ENCODE results near the gene SDC4. TPM values are rescaled to one million over a fixed set of nuclear protein-coding genes. Genes with fewer than 3 reads are reported as not detected.
A peak's percentile ranks its signal among the peaks of the same experiment; 100 is the strongest.

SDC4 gene
- total RNA-seq: 153 and 239 TPM in 2 replicates

DNA sequence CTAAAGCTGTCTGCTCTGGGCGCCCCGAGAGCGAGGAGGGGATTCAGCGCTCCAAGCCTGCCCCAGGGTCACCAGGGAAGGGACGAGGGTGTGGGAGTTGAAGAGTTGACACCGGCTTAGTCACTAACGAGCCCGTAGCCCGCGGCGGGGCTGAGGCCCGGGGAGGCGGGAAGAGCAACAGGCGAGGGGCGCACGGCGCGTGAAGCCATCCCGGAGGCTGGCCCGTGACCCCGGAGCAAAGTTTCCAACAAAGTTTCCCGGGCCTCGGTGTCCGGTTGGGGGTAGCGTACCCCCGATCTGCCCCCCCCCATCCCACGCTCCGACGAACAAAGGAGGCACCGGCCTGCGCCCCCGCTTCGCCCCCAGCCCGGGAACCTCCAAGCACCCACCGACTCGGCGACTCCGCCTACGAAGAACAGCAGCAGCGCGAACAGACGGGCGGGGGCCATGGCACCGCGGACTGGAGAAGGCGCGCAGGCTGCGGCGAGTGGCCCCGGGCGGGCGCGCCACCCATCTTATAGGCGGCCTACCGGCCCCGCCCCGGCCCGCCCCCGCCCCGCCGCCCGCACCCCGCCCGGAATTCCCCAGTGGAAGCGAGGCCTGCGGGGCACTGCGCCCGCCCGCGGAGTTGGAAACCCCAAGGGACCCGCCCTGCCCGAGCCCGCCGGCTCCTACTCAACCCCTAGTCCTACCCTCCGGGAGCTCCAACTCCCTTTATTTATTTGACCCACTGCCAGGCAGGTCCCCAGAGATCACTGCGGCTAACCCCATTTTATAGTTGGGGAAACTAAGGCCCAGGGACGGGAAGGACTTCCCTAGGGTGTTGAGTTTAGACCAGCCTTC, at the start of gene SDC4:
Gene SDC4, minus strand, starts transcription at position 489 of the 843 bp plus-strand sequence. Its CDS starts 40 bp downstream, at position 449.
- no peak for TF ChIP-seq CTCF (conservative IDR thresholded peaks at IDR 0.05; ENCODE audit: low read depth, low read length)
- DNase-seq (ENCODE audit: low read depth): no peak
- peak within 1 kb of the TSS; percentile 97 for H3K4me3 ChIP-seq (ENCODE audit: low read depth, low read length)

GRCh38 chr20:45395114-45395415, 46.8 kb upstream of the SDC4 start:
- no peak for DNase-seq (ENCODE audit: low read depth)
- no peak for TF ChIP-seq CTCF (conservative IDR thresholded peaks at IDR 0.05; ENCODE audit: low read depth, low read length)
- no peak overlapping the region for H3K4me3 ChIP-seq (ENCODE audit: low read depth, low read length)

DNA sequence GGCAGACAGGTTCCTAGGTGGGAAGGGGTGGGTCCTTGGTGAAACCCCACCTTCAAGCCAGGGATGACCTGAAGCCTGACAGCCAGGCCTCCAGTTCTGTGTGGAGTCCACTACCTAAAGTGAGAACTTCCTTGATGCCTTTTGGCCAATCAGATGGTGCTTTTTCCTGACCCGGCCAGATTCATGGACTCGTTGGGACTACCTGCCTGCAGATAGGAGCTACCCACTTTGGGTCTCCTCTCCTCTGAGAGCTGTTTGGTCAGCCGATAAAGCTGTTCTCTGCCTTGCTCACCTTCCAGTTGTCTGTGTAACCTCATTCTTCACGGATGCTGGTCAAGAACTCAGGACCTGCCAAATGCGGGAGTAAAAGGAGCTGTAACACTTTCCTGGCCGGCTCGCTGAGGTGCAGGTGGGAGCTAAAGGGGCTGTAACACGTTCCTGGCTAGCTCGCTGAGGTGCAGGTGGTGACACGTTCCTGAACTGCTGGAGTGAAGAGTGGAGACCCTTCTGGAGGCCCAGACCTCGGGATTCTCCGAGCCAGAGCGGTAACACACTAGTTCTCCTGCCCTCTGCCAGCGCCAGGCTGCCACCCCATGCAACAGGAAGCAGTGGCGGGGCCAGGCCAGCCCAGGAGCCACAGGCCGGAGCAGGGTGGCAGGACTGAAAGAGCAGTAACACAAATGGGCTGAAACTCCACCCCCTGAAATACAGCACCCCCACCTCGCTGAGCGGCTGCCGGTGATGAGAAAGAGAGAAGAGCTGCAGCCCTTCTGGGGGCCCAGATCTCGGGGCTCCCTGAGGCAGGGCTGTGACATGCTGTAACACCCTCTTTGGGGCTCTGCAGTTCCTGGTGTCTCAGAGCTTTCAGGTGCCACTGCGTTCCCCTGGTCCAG, 46.2 kb upstream of the SDC4 start:
- no peak for DNase-seq (ENCODE audit: low read depth)
- no peak overlapping the region for H3K4me3 ChIP-seq (ENCODE audit: low read depth, low read length)
- no peak for TF ChIP-seq CTCF (conservative IDR thresholded peaks at IDR 0.05; ENCODE audit: low read depth, low read length)

- TF ChIP-seq CTCF (conservative IDR thresholded peaks at IDR 0.05; ENCODE audit: low read depth, low read length): peak; percentile 34
- DNase-seq (ENCODE audit: low read depth): no peak
- H3K4me3 ChIP-seq (ENCODE audit: low read depth, low read length): no peak overlapping the region
These were observed 44.5 kb upstream of the SDC4 start for GRCh38 chr20:45392733-45393132.

- TF ChIP-seq CTCF (conservative IDR thresholded peaks at IDR 0.05; ENCODE audit: low read depth, low read length): no peak
- no peak for DNase-seq (ENCODE audit: low read depth)
- H3K4me3 ChIP-seq (ENCODE audit: low read depth, low read length): no peak overlapping the region
These were observed 43.3 kb upstream of the SDC4 start for GRCh38 chr20:45391559-45391958.

DNA sequence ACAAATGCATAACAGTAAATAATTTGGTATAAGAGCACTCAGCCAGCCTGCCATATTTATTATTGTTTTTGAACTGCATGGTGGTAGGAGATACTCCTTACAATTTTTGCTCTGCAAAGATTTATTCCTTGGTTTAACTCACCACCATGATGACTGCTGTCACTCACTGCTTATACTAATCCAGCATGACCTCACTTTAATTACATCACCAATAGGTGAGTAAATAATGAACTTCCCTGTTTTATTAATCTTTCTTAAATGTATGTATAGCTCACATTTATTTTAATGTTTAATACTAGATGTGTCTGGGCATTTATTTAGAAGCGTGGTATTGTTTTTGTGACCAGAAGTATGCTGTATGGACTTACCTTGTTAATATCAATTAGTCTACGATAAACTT, 42.7 kb upstream of the SDC4 start:
- DNase-seq (ENCODE audit: low read depth): no peak
- no peak for TF ChIP-seq CTCF (conservative IDR thresholded peaks at IDR 0.05; ENCODE audit: low read depth, low read length)
- H3K4me3 ChIP-seq (ENCODE audit: low read depth, low read length): no peak overlapping the region
